ENCODE measurements around the gene PLEKHO1.

- TF ChIP-seq CTCF (IDR thresholded peaks at IDR 0.05), result peak in 1 of 6 experiments; percentile 29
- TF ChIP-seq POLR2A (IDR thresholded peaks at IDR 0.05), result no peak
These were observed 37.8 kb downstream of the PLEKHO1 start for GRCh38 chr1:150187560-150187931.

All from adrenal gland (tissue), 5 donors.